Measurements from ENCODE around the gene CDC6.

DNA sequence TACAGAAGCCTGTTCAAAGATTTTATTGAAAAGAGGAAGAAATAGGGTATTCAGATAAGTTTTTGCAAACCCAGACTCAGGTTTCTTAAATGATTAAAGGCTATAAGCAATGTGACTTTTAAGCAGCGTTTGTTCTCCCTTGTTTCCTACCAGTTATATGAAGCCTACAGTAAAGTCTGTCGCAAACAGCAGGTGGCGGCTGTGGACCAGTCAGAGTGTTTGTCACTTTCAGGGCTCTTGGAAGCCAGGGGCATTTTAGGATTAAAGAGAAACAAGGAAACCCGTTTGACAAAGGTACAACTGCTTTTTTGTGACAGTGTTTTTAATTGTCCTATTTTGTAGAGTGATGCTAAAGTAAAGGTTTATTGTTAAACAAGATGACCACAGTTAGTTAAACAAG is 13.6 kb downstream of the CDC6 start:
- TF ChIP-seq, protein P1, sequence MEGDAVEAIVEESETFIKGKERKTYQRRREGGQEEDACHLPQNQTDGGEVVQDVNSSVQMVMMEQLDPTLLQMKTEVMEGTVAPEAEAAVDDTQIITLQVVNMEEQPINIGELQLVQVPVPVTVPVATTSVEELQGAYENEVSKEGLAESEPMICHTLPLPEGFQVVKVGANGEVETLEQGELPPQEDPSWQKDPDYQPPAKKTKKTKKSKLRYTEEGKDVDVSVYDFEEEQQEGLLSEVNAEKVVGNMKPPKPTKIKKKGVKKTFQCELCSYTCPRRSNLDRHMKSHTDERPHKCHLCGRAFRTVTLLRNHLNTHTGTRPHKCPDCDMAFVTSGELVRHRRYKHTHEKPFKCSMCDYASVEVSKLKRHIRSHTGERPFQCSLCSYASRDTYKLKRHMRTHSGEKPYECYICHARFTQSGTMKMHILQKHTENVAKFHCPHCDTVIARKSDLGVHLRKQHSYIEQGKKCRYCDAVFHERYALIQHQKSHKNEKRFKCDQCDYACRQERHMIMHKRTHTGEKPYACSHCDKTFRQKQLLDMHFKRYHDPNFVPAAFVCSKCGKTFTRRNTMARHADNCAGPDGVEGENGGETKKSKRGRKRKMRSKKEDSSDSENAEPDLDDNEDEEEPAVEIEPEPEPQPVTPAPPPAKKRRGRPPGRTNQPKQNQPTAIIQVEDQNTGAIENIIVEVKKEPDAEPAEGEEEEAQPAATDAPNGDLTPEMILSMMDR (IDR thresholded peaks at IDR 0.05; ENCODE audit: low read depth, low read length), result peak; percentile 27
- no peak for TF ChIP-seq EZH2phosphoT487 (IDR thresholded peaks at IDR 0.05; ENCODE audit: low read depth)

Measured in OCI-LY3 (cell line).